Mammary epithelial cell (primary cell): Measurements from ENCODE around the gene MRGPRE.
"Not testable (repeated sequence)": the region's sequence is repeated elsewhere in the genome, so short reads cannot be mapped to it uniquely, and the experiment has no call there.

Experiments used
- CTCF ChIP-seq, 2 donors: IDR thresholded peaks in 1 of 2; conservative IDR thresholded peaks in 1 of 2; 2 replicates each; pipeline ENCODE4 v1.5.1; 2011 to 2012; ENCODE audit warnings: inconsistent platforms in 2 of 2, low read length in 2 of 2, mild to moderate bottlenecking in 2 of 2, control low read depth in 1 of 2, low read depth in 1 of 2; ENCODE audit not compliant: insufficient read depth in 1 of 2; ENCODE audit errors: extremely low read depth in 1 of 2
- EZH2 ChIP-seq: IDR thresholded peaks from 2 replicates; pipeline ENCODE4 v1.6.1; 2012; ENCODE audit warnings: low read length, inconsistent platforms, borderline replicate concordance

- not testable (repeated sequence) for TF ChIP-seq CTCF (conservative IDR thresholded peaks at IDR 0.05 in 1 of 2, IDR thresholded peaks at IDR 0.05 in 1 of 2; ENCODE audit: extremely low read depth in 1 of 2, insufficient read depth in 1 of 2, low read depth in 1 of 2, low read length in 2 of 2); EZH2
Observed at GRCh38 chr11:3261831-3262230, 29.6 kb upstream of the MRGPRE start.
